Stomach (tissue), 4 donors: ENCODE data around the gene SLAMF1.

Source experiments
- CTCF ChIP-seq, 7 experiments: fragments of 450-650 bp in 4 of 7; fragments of 200-600 bp in 3 of 7; sonication (generic) in 3 of 7; IDR thresholded peaks; one replicate each; pipeline ENCODE4 v1.5.1; 2016 to 2019; ENCODE audit warnings: antibody characterized with exemption in 7 of 7, control low read depth in 2 of 7, mild to moderate bottlenecking in 1 of 7
- POLR2A ChIP-seq, 4 donors: fragments of 450-650 bp; IDR thresholded peaks; one replicate each; pipeline ENCODE4 v1.6.1; 2016; ENCODE audit warnings: antibody characterized with exemption in 4 of 4, control low read depth in 2 of 4, mild to moderate bottlenecking in 1 of 4, moderate library complexity in 1 of 4
- POLR2AphosphoS5 ChIP-seq, 3 donors: sonication (generic); formaldehyde crosslinking; IDR thresholded peaks; one replicate each; pipeline ENCODE4 v1.6.1; 2016; ENCODE audit warnings: antibody characterized with exemption in 3 of 3

GRCh38 chr1:160675641-160676410 is 29.0 kb upstream of the SLAMF1 start:
- peak in 4 of 7 experiments; percentile 19 to 58 (median 42) for TF ChIP-seq CTCF (IDR thresholded peaks at IDR 0.05)
- no peak for TF ChIP-seq POLR2A (IDR thresholded peaks at IDR 0.05)
- TF ChIP-seq POLR2AphosphoS5 (IDR thresholded peaks at IDR 0.05) = no peak
